SU-DHL-6 (cell line): Measurements from ENCODE around the gene DAAM1.

ENCODE experiments used
- CTCF ChIP-seq: fragments of 200-600 bp; sonication (generic); IDR thresholded peaks from one replicate; pipeline ENCODE4 v1.5.1; 2017; ENCODE audit warnings: antibody characterized with exemption, mild to moderate bottlenecking, low read length, moderate library complexity; ENCODE audit not compliant: insufficient read depth, poor library complexity, severe bottlenecking
- EZH2phosphoT487 ChIP-seq: fragments of 200-600 bp; sonication (generic), shearing (Covaris generic); conservative IDR thresholded peaks from 2 replicates; pipeline ENCODE4 v1.6.1; 2018; ENCODE audit warnings: mild to moderate bottlenecking, antibody characterized with exemption, low read length, moderate library complexity, mixed read lengths

- TF ChIP-seq CTCF (no peak), EZH2phosphoT487 (no peak)
Observed at GRCh38 chr14:59261334-59261733, 72.9 kb downstream of the DAAM1 start.
